Bladder microvascular endothelial cell (primary cell): Measurements from ENCODE around the gene TRIM25. TPM values are rescaled to one million over a fixed set of nuclear protein-coding genes. Genes with fewer than 3 reads are reported as not detected.

ENCODE experiments used
- total RNA-seq: library from RNA; depleted of rRNA; stranded (reverse); fragments of >200 nt; gene quantifications from 2 replicates; pipeline ENCODE4 v1.2.3, GENCODE V29; 2014

Gene TRIM25
- total RNA-seq = 24.8 and 47.3 TPM in 2 replicates

GRCh38 chr17:56913867-56914580, at the start of gene TRIM25:
TRIM25 (minus strand) TSS chr17:56914049; CDS start chr17:56913988, 61 bp downstream.

GRCh38 chr17:56960596-56961538, 47.0 kb upstream of the TRIM25 start, which contains the start of gene COIL:
COIL (minus strand) TSS chr17:56961050; CDS start chr17:56961019, 31 bp downstream.

Other genes with a start within 250 kb of the TRIM25 start
- 1.8 and 3.3 TPM in 2 replicates for gene C17orf67, start 80.1 kb downstream of the TRIM25 start, total RNA-seq
- 9.4 and 17.7 TPM in 2 replicates for gene DGKE, start 79.9 kb downstream of the TRIM25 start, total RNA-seq
- gene COIL, start 47.0 kb upstream of the TRIM25 start, total RNA-seq = 10.0 and 17.1 TPM in 2 replicates
- 29.5 and 31.4 TPM in 2 replicates for gene SCPEP1, start 64.1 kb upstream of the TRIM25 start, total RNA-seq
- gene AKAP1, start 171.2 kb upstream of the TRIM25 start, total RNA-seq = 20.9 and 27.7 TPM in 2 replicates